BJ (cell line): ENCODE results near the gene EXOC3. TPM values are rescaled to one million over a fixed set of nuclear protein-coding genes. Genes with fewer than 3 reads are reported as not detected.

Experiments
- CTCF ChIA-PET: fragments of 350-600 bp; formaldehyde crosslinking; extraction: SDS; loops from one replicate; lab custom pipeline; 2021; ENCODE audit warnings: antibody characterized with exemption, inconsistent platforms; lab: Yijun Ruan, JAX
- POLR2A ChIA-PET: fragments of 300-600 bp; sonication (Branson Sonifier 250); formaldehyde crosslinking; extraction: SDS; loops from one replicate; lab custom pipeline; 2021; ENCODE audit warnings: antibody characterized with exemption; lab: Charles Lee
- DNase-seq: peaks from one replicate; pipeline ENCODE4 v3.0.0-alpha.2; 2011; ENCODE audit warnings: low read depth
- H3K27me3 ChIP-seq: 2 replicates; pipeline ENCODE4 v1.6.0; 2011; ENCODE audit warnings: low read length; ENCODE audit not compliant: control insufficient read depth, insufficient read depth
- H3K36me3 ChIP-seq: 2 replicates; pipeline ENCODE4 v1.5.1; 2011; ENCODE audit warnings: low read length; ENCODE audit not compliant: control insufficient read depth, insufficient read depth
- H3K4me3 ChIP-seq: 2 replicates; pipeline ENCODE4 v1.5.1; 2011; ENCODE audit warnings: low read depth, mild to moderate bottlenecking, control low read depth, low read length
- CTCF ChIP-seq: IDR thresholded peaks from 2 replicates; pipeline ENCODE4 v1.5.1; 2011; ENCODE audit warnings: low read depth, mild to moderate bottlenecking, control low read depth, inconsistent platforms, low read length, moderate library complexity; ENCODE audit not compliant: insufficient read depth
- polyA plus RNA-seq: library from polyadenylated mRNA; depleted of rRNA; stranded (reverse); fragments of >200 nt; gene quantifications from 2 replicates; pipeline ENCODE4 v1.2.3, GENCODE V29; 2011

The EXOC3 gene
- polyA plus RNA-seq, 1 experiment: 32.1 TPM

DNA sequence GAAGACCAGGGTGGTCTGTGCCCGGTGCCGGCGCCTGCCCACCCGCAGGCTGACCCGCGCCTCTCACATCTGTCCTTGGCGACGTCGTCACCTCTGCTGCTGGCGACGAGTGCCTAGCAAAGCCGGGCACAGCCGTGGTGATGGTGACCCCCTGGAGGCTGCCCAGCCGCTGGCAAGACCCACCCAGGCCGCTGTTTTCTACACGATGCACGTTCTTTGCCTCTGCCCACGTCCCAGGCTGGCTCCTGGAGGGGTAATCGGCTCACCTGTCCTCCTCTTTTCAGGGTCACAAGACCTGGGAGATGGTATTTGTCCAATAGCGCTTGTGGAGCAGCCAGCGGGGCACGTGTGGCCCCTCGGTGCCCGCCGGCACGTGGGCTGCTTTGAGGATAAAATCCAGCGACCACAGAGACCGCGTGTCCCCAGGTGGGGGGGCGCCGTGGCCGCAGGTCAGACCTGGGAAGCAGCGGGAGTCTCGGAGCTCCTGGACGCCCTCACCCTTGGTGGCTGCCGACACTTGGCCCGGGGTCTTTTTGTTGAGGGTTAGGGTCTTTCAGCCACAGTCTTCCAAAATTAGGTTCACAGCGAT lies 51.8 kb downstream of the EXOC3 start:
- POLR2A ChIA-PET: no interaction called here
- Histone ChIP-seq H3K4me3 (no peak overlapping the region), H3K27me3 (peaks cover 7% of the 10 kb centered on the region), H3K36me3 (no peaks in the 10 kb centered on the region)
- no peak for DNase-seq
- CTCF ChIA-PET: no interaction called here
- no peak for TF ChIP-seq CTCF

DNA sequence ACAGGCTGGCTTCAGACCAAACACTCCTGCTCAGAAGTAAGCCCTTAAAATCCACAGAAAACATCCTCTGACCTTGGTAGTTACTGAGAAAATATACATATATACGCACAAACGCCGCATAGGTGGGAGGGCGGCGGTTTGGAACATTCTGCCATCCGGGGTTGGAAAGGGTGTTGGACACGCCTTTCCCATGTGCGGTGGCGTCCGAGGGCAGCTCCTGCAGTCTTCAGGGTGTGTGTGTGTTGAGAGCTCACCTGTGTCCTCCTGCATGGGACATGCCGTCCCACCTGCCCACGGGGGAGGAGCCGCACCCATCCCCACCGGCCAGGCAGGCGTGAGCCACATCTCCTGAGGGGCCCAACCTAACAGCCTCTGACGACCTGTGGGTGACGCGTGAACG lies 53.1 kb downstream of the EXOC3 start:
- DNase-seq: no peak
- ChIA-PET POLR2A (no interaction called here), CTCF (no interaction called here)
- TF ChIP-seq CTCF: no peak
- no peak overlapping the region for H3K4me3 ChIP-seq
- H3K36me3 ChIP-seq: no peaks in the 10 kb centered on the region
- peaks cover 10% of the 10 kb centered on the region for H3K27me3 ChIP-seq

DNA sequence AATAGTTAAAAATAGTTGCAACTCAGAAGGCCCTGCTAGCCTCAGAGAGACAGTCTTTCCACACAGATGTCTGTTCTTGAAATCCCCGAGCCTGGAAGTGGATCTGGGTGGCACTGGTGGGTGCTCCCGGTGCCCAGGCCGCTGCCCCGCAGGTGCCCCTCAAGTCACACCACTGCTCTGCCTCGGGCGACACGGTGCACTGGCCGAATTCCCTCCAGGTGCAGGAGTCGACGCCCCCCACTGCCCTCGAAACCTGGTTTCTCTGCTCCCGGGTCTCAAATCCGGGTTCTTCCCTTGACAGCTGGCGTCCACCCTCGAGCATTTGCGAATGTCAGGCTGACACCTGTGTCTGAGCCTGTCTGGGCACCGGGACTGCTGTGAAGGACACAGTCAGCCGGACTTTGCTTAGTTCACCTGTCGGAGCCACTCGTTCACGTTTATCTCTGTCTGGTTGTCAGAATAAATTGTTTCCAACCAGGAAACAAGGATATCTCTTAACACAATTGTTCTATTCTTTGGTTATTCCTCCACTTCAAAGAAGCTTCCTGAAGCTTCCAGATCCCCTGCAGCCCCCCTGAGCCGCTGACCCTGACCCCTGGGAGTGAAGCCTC lies 54.2 kb downstream of the EXOC3 start:
- no peak for DNase-seq
- ChIA-PET CTCF (no interaction called here), POLR2A (no interaction called here)
- H3K4me3 ChIP-seq: no peak overlapping the region
- H3K36me3 ChIP-seq: no peaks in the 10 kb centered on the region
- no peak for TF ChIP-seq CTCF
- peaks cover 11% of the 10 kb centered on the region for H3K27me3 ChIP-seq

DNA sequence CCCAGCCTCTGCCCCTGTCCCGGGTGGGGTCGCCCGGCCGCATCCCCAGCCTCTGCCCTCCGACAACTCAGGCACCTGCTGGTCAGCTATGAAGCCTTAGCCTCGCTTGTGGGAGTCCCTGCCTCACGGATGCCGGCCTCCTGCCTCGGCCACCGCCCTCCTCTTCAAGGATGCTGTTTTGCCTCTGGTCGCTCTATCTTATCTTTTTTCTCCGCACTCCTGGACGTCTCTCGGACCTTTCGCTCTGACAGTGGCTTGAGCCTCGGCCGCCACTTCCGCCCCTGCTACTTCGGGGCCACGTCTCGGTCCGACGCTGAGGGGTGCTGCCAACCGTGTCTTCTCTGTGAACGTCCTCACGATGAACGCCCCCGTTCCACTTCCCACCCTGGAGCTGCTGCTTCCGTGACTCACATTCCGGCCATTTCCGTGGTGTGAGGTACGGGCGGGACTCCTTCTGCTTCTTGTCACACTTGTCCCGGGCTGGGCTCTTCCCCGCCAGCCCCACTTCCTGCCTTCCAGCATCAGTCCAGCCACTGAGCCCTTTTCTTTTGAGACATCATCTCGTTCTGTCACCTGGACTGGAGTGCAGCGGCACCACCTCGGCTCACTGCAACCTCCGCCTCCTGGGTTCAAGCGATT lies 55.0 kb downstream of the EXOC3 start:
- Histone ChIP-seq H3K4me3 (no peak overlapping the region), H3K36me3 (no peaks in the 10 kb centered on the region), H3K27me3 (peaks cover 8% of the 10 kb centered on the region)
- ChIA-PET CTCF (no interaction called here), POLR2A (no interaction called here)
- no peak for DNase-seq
- TF ChIP-seq CTCF: no peak

- DNase-seq: no peak
- Histone ChIP-seq H3K27me3 (peaks cover 5% of the 10 kb centered on the region), H3K36me3 (no peaks in the 10 kb centered on the region), H3K4me3 (no peak overlapping the region)
- ChIA-PET CTCF (no interaction called here), POLR2A (no interaction called here)
- no peak for TF ChIP-seq CTCF
Measured at GRCh38 chr5:499233-500209, 56.5 kb downstream of the EXOC3 start.
